GM10847 (cell line): ENCODE results near the gene PCDHAC1.

Experiments
- POLR2A ChIP-seq: IDR thresholded peaks from 2 replicates; pipeline ENCODE4 v1.6.1; 2011; ENCODE audit not compliant: insufficient read length; ENCODE audit errors: extremely low read depth

The PCDHAC1 gene

GRCh38 chr5:140925806-140926442, at the start of gene PCDHAC1:
Gene PCDHAC1, plus strand, starts transcription at chr5:140926299. Its CDS starts 594 bp downstream, at chr5:140926893.
- TF ChIP-seq POLR2A, result no peak

- TF ChIP-seq POLR2A, result no peak
These were observed 48.9 kb upstream of the PCDHAC1 start for GRCh38 chr5:140877262-140877581.

- no peak for TF ChIP-seq POLR2A
These were observed 44.1 kb upstream of the PCDHAC1 start, which contains the start of gene PCDHA13 for GRCh38 chr5:140881889-140882590. Gene PCDHA13, plus strand, starts transcription at chr5:140882124. Its CDS starts 145 bp downstream, at chr5:140882269.

GRCh38 chr5:140882591-140882899, 43.6 kb upstream of the PCDHAC1 start:
- TF ChIP-seq POLR2A, result no peak

- TF ChIP-seq POLR2A, result no peak
These were observed 42.7 kb upstream of the PCDHAC1 start for GRCh38 chr5:140883373-140883772.

GRCh38 chr5:140883927-140884697, 42.0 kb upstream of the PCDHAC1 start:
- TF ChIP-seq POLR2A, result no peak

GRCh38 chr5:140916325-140916724, 9.8 kb upstream of the PCDHAC1 start:
- no peak for TF ChIP-seq POLR2A

- no peak for TF ChIP-seq POLR2A
These were observed 2.5 kb upstream of the PCDHAC1 start for GRCh38 chr5:140923601-140924000.

- no peak for TF ChIP-seq POLR2A
These were observed 536 bp downstream of the PCDHAC1 start for GRCh38 chr5:140926443-140927227.

GRCh38 chr5:140927228-140927573, 1.1 kb downstream of the PCDHAC1 start:
- TF ChIP-seq POLR2A, result no peak

- TF ChIP-seq POLR2A, result no peak
These were observed 9.0 kb downstream of the PCDHAC1 start for GRCh38 chr5:140934964-140935606.

- no peak for TF ChIP-seq POLR2A
These were observed 20.5 kb downstream of the PCDHAC1 start for GRCh38 chr5:140946578-140946977.

GRCh38 chr5:140951636-140952035, 25.5 kb downstream of the PCDHAC1 start:
- TF ChIP-seq POLR2A, result no peak

- no peak for TF ChIP-seq POLR2A
These were observed 27.1 kb downstream of the PCDHAC1 start for GRCh38 chr5:140953234-140953633.

- no peak for TF ChIP-seq POLR2A
These were observed 36.1 kb downstream of the PCDHAC1 start for GRCh38 chr5:140962190-140962589.
